Measurements from ENCODE around the gene MVP. TPM values are rescaled to one million over a fixed set of nuclear protein-coding genes. Genes with fewer than 3 reads are reported as not detected.

Gene MVP
- total and polyA plus RNA-seq, 2 donors: 49.0 to 165 TPM

Other genes starting within 250 kb of the MVP start
- 48.7 TPM for gene SPN, start 157.2 kb upstream of the MVP start, total RNA-seq
- gene SPN, start 157.2 kb upstream of the MVP start, polyA plus RNA-seq: 49.3 TPM
- 16.9 TPM for gene QPRT, start 141.3 kb upstream of the MVP start, total RNA-seq
- gene QPRT, start 141.3 kb upstream of the MVP start, polyA plus RNA-seq: 8.6 TPM
- gene C16orf54, start 74.5 kb upstream of the MVP start, total RNA-seq: 16.7 TPM
- gene C16orf54, start 74.5 kb upstream of the MVP start, polyA plus RNA-seq: 19.0 TPM
- gene ZG16, start 42.2 kb upstream of the MVP start, total RNA-seq: 0.09 TPM
- 0.27 TPM for gene ZG16, start 42.2 kb upstream of the MVP start, polyA plus RNA-seq
- 105 TPM for gene KIF22, start 29.7 kb upstream of the MVP start, total RNA-seq
- gene KIF22, start 29.7 kb upstream of the MVP start, polyA plus RNA-seq: 82.5 TPM
- 192 TPM for gene MAZ, start 13.9 kb upstream of the MVP start, total RNA-seq
- gene MAZ, start 13.9 kb upstream of the MVP start, polyA plus RNA-seq: 178 TPM
- 0.85 TPM for gene PRRT2, start 8.3 kb upstream of the MVP start, total RNA-seq
- gene PRRT2, start 8.3 kb upstream of the MVP start, polyA plus RNA-seq: 1.0 TPM
- gene PAGR1, start 4.3 kb upstream of the MVP start, total RNA-seq: 44.4 TPM
- gene PAGR1, start 4.3 kb upstream of the MVP start, polyA plus RNA-seq: 36.0 TPM
- gene CDIPT, start 42.8 kb downstream of the MVP start, total RNA-seq: 44.1 TPM
- gene CDIPT, start 42.8 kb downstream of the MVP start, polyA plus RNA-seq: 73.3 TPM
- 0.66 TPM for gene SEZ6L2, start 79.1 kb downstream of the MVP start, total RNA-seq
- 0.98 TPM for gene SEZ6L2, start 79.1 kb downstream of the MVP start, polyA plus RNA-seq
- gene ASPHD1, start 80.0 kb downstream of the MVP start, total RNA-seq: 0.09 TPM
- gene ASPHD1, start 80.0 kb downstream of the MVP start, polyA plus RNA-seq: 0.46 TPM
- 4.4 TPM for gene KCTD13, start 105.8 kb downstream of the MVP start, total RNA-seq
- 16.9 TPM for gene KCTD13, start 105.8 kb downstream of the MVP start, polyA plus RNA-seq
- gene TMEM219, start 141.6 kb downstream of the MVP start, total RNA-seq: 61.4 TPM
- 155 TPM for gene TMEM219, start 141.6 kb downstream of the MVP start, polyA plus RNA-seq
- 18.5 TPM for gene TAOK2, start 153.4 kb downstream of the MVP start, total RNA-seq
- 28.7 TPM for gene TAOK2, start 153.4 kb downstream of the MVP start, polyA plus RNA-seq
- gene HIRIP3, start 175.2 kb downstream of the MVP start, total RNA-seq: 19.9 TPM
- 14.8 TPM for gene HIRIP3, start 175.2 kb downstream of the MVP start, polyA plus RNA-seq
- gene INO80E, start 175.8 kb downstream of the MVP start, total RNA-seq: 48.1 TPM
- 84.5 TPM for gene INO80E, start 175.8 kb downstream of the MVP start, polyA plus RNA-seq
- 0.24 TPM for gene DOC2A, start 190.6 kb downstream of the MVP start, total RNA-seq
- 1.3 TPM for gene DOC2A, start 190.6 kb downstream of the MVP start, polyA plus RNA-seq
- gene C16orf92, start 202.7 kb downstream of the MVP start, total RNA-seq: not detected
- not detected for gene C16orf92, start 202.7 kb downstream of the MVP start, polyA plus RNA-seq
- 0.24 TPM for gene TLCD3B, start 210.8 kb downstream of the MVP start, total RNA-seq
- 0.68 TPM for gene TLCD3B, start 210.8 kb downstream of the MVP start, polyA plus RNA-seq
- 523 TPM for gene ALDOA, start 245.3 kb downstream of the MVP start, total RNA-seq
- 451 TPM for gene ALDOA, start 245.3 kb downstream of the MVP start, polyA plus RNA-seq